GM23248 (cell line): ENCODE results near the gene ZNF419.

Experiments
- EZH2 ChIP-seq: fragments of 200-600 bp; sonication (generic); IDR thresholded peaks from 2 replicates; pipeline ENCODE4 v1.6.1; 2018; ENCODE audit warnings: antibody characterized with exemption, mild to moderate bottlenecking; ENCODE audit not compliant: insufficient read depth, poor library complexity, severe bottlenecking
- EZH2phosphoT487 ChIP-seq: fragments of 200-600 bp; sonication (generic); IDR thresholded peaks from 2 replicates; pipeline ENCODE4 v1.6.1; 2018; ENCODE audit warnings: antibody characterized with exemption, moderate library complexity, mild to moderate bottlenecking, low read depth; ENCODE audit not compliant: insufficient read depth

DNA sequence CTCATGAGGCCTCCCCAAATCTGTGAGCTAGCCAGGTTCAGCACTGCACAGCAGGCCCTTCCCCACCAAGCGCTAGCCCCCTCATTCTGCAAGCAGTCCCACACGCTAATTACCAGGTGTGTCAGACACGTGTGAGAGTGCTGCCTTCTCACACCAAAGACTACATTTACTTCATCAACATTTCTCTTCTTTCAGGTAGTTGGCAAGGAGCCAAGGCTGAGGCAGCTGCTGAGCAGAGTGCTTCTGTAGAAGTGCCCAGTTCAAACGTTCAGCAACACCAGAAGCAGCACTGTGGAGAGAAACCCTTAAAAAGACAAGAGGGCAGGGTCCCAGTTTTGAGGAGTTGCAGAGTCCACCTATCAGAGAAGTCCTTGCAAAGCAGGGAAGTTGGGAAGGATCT lies 18.6 kb downstream of the ZNF419 start:
- TF ChIP-seq EZH2: no peak
- no peak for TF ChIP-seq EZH2phosphoT487
